ENCODE measurements around the gene DLX6.

The DLX6 gene

DNA sequence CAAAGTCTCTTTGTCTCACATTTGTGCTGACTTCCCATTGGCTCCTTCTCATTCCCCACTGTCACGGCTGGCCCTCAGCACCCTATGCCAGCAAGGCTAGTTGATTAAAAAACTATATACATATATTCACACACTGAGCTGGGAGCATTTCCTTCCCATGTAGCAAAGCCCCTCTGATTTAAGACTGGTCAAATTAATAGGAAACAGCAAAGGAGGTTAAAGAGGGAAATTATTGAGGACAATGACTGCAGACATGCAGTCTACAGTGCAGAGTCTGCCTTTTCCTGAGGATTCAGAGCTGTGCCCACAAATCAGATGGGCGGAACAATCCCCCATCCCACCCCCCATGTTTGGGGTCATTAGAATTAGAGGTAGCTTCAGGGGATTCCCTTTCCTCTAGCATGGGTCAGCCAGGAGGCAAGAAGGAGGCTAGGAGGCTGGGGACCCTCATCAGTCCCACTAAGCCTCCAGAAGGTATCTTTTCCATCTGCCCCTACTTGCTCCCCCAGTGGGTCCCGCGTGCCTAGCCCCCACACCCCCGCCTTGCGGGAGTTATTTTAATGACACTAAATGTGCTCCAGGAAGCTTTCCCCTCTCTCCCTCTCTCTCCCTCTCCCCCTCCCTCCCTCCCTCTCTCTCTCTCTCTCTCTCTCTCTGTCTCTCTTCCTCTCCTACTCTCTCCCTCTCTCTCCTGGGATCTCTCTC, 9.8 kb upstream of the DLX6 start:
- no peak for DNase-seq (ENCODE audit: low read depth)

- DNase-seq (ENCODE audit: low read depth), result no peak
Observed at GRCh38 chr7:96996111-96996957, 9.0 kb upstream of the DLX6 start.

GRCh38 chr7:96996958-96997511, 8.3 kb upstream of the DLX6 start:
- DNase-seq (ENCODE audit: low read depth), result no peak

GRCh38 chr7:96997512-96998032, 7.8 kb upstream of the DLX6 start:
- no peak for DNase-seq (ENCODE audit: low read depth)

- DNase-seq (ENCODE audit: low read depth), result no peak
Observed at GRCh38 chr7:96998333-96998732, 7.0 kb upstream of the DLX6 start.

DNA sequence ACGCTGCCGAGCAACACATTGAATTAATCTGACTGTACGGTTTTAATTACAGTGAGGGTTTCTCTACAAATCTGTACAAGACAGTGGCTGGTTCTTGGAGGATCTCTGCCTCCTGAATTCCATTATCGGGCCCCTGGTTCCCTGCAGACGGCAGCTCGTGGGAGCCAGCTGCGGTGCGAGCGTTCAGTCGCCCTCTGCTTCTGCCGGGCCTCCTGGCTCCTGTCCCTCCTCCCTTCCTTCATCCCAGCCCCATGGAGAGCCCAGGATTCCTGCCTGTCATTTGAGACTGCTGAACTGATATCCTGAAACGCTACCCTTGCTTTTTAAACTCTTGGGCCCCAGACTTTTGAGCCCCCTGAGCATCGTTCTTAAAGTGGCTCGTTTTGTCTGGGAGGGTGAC, 6.6 kb upstream of the DLX6 start:
- no peak for DNase-seq (ENCODE audit: low read depth)

DNA sequence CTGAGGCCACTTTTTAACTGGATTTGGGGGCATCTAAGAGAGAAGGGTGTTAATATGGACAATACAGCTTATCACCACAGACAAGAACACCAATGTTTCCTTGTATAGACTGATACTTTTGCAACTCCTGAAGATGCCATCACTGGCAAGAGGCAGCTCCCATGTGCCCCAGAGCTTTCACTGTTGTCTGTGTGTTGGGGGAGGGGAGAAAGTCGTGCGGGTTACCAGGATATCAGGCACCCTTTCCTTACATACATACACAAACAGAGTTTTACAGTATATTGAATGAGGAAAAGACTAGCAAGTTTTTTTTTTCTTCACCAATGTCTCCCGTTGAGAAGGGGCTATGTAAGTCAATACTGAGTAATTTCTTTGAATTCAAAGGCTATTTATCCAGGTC, 4.1 kb upstream of the DLX6 start:
- no peak for DNase-seq (ENCODE audit: low read depth)

GRCh38 chr7:97001656-97002554, 3.4 kb upstream of the DLX6 start:
- no peak for DNase-seq (ENCODE audit: low read depth)

GRCh38 chr7:97002555-97003261, 2.6 kb upstream of the DLX6 start:
- DNase-seq (ENCODE audit: low read depth), result no peak

- DNase-seq (ENCODE audit: low read depth), result no peak
Observed at GRCh38 chr7:97003262-97004246, 1.8 kb upstream of the DLX6 start.

DNA sequence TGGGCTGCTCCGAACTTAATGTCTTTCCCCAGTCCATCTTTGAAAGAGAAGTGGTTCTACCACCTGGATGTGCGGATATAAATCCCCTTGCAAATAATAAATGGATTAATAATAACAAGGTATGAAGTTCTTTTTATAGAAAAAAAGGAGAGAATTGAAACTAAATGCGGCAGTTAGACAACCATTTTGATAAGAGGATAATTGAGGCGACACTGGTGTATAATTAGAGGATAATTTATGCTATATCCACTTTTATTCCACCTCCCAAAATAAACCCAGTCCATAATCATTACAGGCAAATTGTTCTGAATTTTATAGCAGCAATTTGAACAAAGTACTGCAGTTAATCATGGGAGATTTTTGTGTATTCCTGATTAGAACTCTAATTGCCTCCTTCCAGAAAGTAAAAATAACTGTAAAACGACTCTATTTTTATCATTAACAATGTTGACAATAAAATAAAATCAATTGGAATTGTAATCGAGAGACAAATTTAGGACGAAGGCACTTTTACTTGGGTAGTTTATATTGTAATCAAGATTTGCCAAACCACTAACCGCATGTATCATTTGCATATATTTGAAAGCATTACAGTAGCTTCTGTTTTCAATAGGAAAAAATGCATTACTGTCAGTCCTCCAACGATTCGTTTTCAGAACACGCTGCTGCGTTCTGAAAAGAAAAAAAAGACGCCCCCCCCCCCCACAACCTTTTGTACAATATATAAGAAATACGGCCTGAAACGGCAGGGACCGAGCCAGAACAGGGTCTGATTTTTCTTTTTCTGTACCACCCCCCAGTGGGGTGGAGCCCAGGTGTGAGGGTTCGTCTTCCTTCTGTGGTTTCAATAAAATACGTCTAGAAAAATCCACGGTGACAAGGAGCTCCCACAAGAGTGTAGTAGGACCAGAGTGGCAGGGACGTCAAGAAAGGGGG, 838 bp upstream of the DLX6 start:
- DNase-seq (ENCODE audit: low read depth), result no peak

DNA sequence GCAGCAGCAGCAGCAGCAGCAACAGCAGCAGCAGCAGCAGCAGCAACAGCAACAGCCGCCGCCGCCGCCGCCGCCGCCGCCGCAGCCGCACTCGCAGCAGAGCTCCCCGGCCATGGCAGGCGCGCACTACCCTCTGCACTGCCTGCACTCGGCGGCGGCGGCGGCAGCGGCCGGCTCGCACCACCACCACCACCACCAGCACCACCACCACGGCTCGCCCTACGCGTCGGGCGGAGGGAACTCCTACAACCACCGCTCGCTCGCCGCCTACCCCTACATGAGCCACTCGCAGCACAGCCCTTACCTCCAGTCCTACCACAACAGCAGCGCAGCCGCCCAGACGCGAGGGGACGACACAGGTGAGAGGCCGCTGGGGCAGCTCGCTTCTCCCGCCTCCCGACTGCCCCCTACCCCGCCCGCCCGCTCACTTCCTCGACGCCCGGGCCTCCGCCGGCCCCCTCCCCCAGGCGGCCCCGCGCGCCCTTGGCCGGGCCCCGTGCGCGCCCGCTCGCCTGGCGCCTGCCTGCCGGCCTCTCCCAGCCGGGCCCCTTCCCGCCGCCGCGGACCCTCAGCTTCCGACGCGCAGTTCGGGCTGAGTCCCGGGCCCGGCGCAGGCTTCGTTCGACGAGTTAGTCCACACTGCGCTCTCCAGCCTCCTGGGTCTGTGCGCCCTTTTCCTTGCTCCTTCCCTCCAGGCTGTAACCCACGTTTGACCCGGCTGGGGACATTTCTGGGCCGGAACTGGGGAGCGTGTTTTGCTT, 882 bp downstream of the DLX6 start:
- no peak for DNase-seq (ENCODE audit: low read depth)

DNA sequence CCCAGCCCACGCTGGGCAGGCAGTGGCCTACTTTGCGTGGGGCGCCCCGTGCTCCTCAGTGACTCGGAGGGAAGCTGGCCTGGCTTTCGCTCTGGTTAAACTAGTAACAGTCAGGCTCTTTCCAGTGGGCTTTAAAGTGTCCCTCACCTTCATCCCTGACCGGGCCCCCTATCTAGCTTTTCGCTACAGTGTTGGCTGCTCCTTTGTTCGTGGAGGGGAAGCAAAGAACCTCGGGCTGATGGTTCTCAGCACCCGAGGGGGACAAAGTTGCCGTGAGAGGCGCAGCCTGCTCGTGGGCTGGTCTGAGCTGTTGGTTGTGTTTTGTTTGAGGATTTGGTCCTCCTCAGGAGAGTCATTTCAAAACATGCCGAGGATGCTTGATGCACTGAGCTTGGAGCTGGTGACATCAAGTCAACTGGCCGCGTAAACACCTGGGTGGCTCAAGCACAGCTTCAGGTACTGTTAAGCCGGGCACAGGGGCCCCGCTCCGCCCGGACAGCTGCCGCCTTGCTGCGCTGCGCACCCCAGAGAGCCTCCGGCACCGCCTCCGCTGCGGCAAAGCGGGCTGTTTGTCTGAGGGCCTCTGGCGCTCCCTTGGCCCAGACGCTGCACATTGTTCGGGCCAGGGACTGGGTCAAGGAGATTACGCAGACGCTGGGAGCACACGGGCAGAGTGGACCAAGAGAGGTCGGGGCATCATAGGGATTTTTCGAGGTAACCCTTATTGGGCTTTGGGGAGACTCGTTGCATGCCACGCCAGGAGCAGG, 1.6 kb downstream of the DLX6 start:
- DNase-seq (ENCODE audit: low read depth), result no peak

DNA sequence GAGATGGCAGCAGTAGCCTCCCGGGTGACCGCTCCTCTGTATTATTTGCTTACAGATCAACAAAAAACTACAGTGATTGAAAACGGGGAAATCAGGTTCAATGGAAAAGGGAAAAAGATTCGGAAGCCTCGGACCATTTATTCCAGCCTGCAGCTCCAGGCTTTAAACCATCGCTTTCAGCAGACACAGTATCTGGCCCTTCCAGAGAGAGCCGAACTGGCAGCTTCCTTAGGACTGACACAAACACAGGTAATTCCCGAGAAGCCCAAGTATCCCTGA, 2.2 kb downstream of the DLX6 start:
- DNase-seq (ENCODE audit: low read depth), result no peak

DNA sequence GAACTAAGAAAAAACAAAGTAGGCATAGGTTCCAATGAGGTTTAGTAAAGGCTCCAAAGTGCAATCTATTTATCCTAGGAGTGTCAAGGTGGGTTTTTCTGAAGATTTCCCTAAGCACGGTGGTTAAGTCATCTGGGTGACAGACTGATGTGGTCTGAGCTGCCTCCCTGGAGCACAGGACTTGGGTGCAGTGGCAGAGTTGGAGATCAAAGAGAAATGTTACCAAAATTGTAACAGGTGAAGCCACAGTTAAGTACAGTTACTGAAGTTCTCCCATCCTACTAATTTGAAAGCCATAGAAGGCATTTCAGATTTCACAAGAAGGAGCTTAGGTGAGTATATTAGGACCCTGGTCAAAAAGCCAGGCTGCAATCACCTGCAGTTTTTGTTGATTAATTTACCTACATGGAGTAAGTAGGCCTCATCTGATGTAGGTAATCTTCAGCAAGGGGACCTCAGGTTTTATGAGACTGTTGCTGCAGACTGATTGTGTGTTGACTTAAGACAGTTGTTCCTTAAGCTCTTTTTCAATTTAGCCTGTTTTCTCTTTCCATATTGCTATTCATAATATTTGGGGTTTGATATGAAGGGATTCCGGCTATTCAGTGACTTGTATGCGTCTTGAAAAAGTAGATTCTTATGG, 3.0 kb downstream of the DLX6 start:
- no peak for DNase-seq (ENCODE audit: low read depth)

DNA sequence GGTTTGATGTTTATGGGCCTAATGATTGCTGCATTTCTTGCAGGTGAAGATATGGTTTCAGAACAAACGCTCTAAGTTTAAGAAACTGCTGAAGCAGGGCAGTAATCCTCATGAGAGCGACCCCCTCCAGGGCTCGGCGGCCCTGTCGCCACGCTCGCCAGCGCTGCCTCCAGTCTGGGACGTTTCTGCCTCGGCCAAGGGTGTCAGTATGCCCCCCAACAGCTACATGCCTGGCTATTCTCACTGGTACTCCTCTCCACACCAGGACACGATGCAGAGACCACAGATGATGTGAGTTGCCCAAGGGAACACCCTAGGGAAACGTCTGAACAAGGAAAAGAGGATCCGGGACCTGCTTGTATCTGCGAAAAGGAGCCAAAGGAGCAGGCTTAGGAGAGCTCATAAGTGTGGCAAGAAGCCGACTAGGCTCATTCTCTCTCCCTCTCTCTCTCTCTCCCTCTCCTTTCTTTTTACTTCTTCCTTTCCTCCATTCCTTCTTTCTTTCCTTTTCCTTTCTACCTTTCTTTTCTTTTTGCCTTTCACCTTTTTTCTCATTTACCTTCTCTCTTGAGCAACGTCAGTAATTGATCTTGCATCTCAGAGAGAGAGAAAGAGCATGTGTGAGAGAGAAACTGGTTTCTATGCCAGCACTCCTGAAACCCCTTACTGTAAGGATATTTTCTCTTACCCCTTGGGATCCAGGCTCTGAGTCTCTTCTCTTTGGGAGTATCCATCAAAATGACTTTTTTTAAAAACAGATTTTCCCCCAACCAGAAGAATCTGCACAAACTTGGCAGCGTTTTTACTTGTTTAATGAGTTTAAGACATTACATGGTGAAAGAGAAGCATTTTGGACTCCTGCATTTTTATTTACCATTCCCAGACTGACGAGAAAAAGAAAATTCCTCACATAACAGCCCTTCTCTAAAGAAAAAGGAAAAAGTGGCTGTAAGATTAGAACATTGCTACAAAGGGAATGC, 4.7 kb downstream of the DLX6 start:
- no peak for DNase-seq (ENCODE audit: low read depth)
